ENCODE measurements around the gene CLIC5.
"Not testable (repeated sequence)": the region's sequence is repeated elsewhere in the genome, so short reads cannot be mapped to it uniquely, and the experiment has no call there.

Gene CLIC5

DNA sequence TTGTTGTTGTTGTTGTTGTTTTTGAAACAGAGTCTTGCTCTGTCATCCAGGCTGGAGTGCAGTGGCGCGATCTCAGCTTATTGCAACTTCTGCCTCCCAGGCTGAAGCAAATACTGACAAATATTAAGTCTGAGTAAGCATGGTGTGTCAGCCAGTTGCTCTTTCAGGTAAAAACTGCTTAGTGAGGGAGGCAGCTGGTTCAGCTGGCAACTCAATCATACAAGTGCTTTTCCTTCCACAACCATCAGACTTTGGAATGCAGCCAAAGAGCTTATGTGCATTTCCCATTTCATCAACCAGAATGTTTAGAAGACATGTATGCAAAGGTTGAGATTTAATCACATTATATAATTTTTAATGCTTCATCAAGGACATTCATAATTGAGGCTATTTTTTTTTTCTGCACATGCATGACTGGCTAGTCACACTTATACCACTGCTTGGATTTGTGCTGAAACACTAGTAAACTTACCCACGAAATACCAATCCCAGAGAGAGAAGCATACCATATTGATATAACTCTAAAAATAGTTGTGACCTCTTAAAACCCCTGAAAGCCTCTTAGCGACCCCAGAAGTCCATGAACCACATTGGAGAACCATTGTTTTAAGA, 56.0 kb downstream of the CLIC5 start:
- DNase-seq = no peak

GRCh38 chr6:45956663-45957062, 59.0 kb downstream of the CLIC5 start:
- DNase-seq = no peak

GRCh38 chr6:45956176-45956575, 59.5 kb downstream of the CLIC5 start:
- DNase-seq = no peak

- DNase-seq = no peak
Measured at GRCh38 chr6:45955597-45955996, 60.1 kb downstream of the CLIC5 start.

DNA sequence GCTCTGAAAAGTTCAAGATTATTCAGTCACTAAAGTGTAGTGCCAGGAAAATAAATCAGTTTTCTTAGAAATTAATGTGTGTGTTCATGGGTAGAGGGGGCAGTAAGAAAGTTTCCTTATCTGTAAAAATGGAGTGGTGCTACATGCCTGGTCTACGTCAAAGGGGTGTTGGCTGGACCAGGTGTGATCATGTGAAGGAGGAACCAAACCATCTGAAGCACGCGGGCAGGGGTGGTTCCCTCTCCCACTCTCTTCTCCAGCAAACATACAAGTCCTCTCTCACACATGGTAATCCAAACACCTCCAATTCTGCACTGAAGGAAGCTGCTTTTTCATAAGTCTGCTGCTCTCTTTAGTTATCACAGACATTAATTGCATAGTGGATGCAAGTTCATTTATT, 63.1 kb downstream of the CLIC5 start:
- DNase-seq = no peak

- no peak for DNase-seq
Measured at GRCh38 chr6:45952168-45952529, 63.5 kb downstream of the CLIC5 start.

GRCh38 chr6:45951321-45952167, 64.1 kb downstream of the CLIC5 start:
- DNase-seq = no peak

- no peak for DNase-seq
Measured at GRCh38 chr6:45949256-45949655, 66.4 kb downstream of the CLIC5 start.

- DNase-seq = no peak
Measured at GRCh38 chr6:45947807-45948206, 67.9 kb downstream of the CLIC5 start.

DNA sequence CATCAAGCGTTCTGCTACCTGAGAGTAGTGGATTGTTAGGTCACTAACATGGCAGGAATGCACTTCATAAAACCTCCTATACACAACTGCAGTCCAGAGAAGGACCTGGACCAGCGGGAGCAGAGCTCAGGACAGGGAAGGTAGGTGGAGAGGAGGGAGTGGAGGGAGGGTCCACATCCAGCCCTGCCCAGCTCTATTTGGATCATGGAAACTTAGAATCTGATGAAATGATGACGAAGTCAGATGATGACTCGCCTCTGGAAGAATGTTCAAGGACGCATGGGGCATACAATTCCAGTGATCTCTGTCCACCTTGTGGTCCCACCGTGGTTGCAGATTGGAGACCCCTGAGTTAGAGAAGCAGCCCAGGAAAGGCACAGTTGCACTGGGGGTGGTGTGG, 68.8 kb downstream of the CLIC5 start:
- DNase-seq = no peak

DNA sequence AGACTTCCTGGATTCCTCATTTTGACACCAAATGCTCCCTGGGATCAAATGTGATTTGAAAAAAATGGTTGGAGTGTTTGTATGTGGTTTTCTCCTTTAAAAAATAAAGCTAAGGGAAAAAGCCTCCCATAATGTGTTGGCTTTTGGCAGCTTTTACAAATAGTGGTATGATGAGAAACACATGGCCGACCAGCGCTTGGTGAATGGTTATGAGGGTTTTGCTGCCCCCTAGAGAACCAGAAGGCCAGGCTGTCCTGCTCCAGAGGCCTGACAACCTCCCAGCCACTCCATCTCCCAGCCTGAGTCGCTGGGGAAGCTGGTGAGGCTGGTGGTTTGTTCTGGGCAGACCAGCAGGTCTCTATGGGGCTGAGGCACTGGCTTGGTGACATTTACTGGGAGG, 69.3 kb downstream of the CLIC5 start:
- no peak for DNase-seq

DNA sequence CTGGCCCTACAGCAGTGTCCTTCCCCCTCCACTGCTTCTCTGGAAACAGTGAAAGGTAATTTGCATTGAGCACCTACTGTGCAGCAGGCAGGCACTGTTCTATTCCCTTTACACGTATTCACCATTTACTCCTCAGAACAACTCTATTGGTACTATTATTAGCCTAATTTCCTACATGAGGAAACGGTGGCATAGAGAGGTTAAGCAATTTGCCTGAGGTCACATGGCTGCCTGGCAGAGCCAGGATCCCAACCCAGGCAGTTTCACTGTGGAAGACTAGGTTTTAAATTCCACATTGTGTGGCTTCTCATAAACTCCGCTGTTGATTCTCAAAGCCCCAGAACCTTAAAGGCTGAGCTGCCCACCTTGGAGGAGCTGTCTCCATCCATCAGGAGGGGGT, 72.7 kb downstream of the CLIC5 start:
- DNase-seq = no peak

- no peak for DNase-seq
Measured at GRCh38 chr6:45933855-45934254, 81.8 kb downstream of the CLIC5 start.

GRCh38 chr6:45931232-45931631, 84.4 kb downstream of the CLIC5 start:
- no peak for DNase-seq

DNA sequence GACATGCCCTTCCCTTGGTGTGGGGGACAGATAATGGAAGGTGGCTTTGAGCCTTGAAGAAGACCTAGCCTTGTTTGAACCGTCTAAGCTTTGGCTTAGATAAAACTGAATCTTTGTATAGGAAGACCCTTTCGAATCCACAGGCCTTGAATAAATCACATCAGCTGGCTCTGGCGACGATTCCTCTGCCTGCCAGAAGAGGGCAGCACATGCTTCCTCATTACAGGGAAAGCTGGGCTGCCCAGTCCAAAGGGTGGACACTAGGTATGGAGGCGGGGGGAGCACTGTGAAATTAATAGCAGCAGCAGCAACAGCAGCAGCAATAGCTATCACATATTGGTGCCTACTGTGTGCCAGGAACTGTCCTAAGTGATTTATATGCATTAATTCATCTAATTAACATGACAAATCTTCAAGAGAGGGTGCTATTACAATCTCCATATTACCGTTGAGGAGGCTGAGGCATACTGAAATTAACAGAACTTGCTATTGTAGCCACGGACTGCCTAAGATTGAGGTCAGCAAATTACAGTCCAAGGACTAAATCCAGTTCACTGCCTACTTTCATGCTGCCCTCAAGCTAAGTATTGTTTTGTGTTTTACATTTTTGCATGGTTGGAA, 85.1 kb downstream of the CLIC5 start:
- peak; percentile 81 for DNase-seq

- DNase-seq = no peak
Measured at GRCh38 chr6:45929421-45930361, 86.0 kb downstream of the CLIC5 start.

- DNase-seq = no peak
Measured at GRCh38 chr6:45928721-45929305, 86.8 kb downstream of the CLIC5 start.

DNA sequence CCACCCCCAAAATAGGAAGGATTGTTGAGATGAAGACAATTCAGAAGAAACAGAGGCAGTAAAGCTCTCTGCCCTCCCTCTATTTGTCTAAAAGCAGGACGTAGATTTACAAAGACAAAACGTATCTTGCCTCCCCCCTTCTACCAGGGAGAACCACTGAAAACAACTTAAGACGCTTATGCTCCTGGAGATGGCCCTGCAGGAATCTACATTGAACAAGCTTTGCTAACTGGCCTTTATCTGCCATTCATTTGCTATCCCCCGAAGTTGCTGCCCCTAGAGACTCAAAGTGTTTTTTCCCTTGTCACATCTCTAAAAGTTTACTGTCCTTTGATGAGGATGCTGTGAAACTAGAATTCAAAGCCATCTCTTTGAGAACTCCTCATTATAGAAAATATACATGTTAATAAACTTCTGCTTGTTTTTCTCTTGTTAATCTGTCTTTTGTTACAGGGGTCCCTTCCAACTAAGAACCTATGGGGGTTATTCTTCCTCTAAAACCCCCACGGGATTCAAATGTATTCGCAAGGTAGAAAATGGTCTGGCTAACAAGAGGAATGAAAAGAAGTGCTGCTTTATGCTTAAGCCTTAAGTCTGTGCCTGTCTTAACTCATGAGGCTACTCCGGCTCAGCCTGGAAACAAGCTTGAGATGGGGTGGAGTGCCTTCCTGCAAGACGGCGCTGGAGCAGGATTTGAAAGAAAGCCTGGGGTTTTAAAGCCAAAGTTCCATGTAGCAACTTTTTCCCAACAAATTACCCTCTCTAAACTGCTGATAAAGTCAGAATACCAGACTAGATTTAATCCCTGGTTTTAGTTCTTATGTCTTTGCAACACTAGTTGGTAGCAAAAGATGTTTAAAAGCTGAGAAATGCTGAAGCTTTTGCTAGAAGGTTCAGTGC, 88.0 kb downstream of the CLIC5 start:
- DNase-seq = no peak

- not testable (repeated sequence) for DNase-seq
Measured at GRCh38 chr6:45926423-45926822, 89.2 kb downstream of the CLIC5 start.

DNA sequence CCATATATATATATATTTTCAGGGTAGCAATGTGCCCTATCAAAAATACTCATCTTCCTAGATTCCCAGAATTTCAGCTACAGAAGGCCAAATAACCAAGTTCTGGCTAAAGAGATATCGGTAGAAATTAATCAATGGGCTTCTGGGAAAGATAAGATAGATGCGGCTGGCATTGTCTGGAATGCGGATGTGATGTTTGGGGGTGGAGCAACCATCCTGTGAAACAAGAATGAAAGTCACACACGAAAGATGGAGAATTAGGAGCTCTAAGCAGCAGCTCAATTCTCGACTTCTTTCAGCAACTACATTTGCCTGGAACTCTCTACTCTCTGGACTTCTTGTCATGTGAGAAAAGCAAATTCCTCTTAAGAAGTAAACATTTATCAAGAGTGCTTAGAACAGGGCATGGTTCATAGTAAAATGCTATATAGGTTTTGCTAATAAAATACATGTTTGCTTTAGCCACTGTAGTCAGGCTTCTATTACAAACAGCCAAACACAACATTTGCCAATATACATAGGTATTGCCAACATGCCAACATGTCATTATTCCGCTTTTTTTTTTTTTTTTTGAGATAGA, 90.8 kb downstream of the CLIC5 start:
- no peak for DNase-seq

- peak; percentile 69 for DNase-seq
Measured at GRCh38 chr6:45923831-45924391, 91.7 kb downstream of the CLIC5 start.

Data from stimulated activated CD8-positive, alpha-beta memory T cell treated with anti-CD3 and anti-CD28 coated beads, Interleukin-4, amount 100 ng/mL, for 48 hours (primary cell).